Loucy (cell line): ENCODE data around the gene CHMP5.

Experiments used
- H2AFZ ChIP-seq: fragments of 200-600 bp; sonication (generic); 2 replicates; pipeline ENCODE4 v1.6.0; 2016; ENCODE audit warnings: antibody characterized with exemption, mild to moderate bottlenecking, low read length, moderate library complexity
- H3F3A ChIP-seq: fragments of 200-600 bp; 2 replicates; pipeline ENCODE4 v1.6.0; 2016; ENCODE audit warnings: antibody characterized with exemption, low read depth, mild to moderate bottlenecking
- H3K27me3 ChIP-seq: fragments of 200-600 bp; sonication (generic); 2 replicates; pipeline ENCODE4 v1.6.1; 2014; ENCODE audit warnings: low read length, mild to moderate bottlenecking; ENCODE audit not compliant: insufficient read depth, poor library complexity, severe bottlenecking
- H3K36me3 ChIP-seq: fragments of 200-600 bp; sonication (generic); 2 replicates; pipeline ENCODE4 v1.6.1; 2016; ENCODE audit warnings: low read length; ENCODE audit not compliant: insufficient read depth
- H3K4me1 ChIP-seq: fragments of 200-600 bp; sonication (generic); 2 replicates; pipeline ENCODE4 v1.5.1; 2014; ENCODE audit warnings: low read length, mild to moderate bottlenecking; ENCODE audit not compliant: insufficient read depth, poor library complexity, severe bottlenecking
- H3K4me2 ChIP-seq: fragments of 200-600 bp; sonication (generic); 2 replicates; pipeline ENCODE4 v1.6.0; 2014; ENCODE audit warnings: antibody characterized with exemption, low read length, low read depth, mild to moderate bottlenecking; ENCODE audit not compliant: poor library complexity, severe bottlenecking
- H3K4me3 ChIP-seq: fragments of 200-600 bp; sonication (generic); 2 replicates; pipeline ENCODE4 v1.5.1; 2014; ENCODE audit warnings: low read length, mild to moderate bottlenecking, mixed read lengths; ENCODE audit not compliant: poor library complexity, severe bottlenecking
- H3K79me2 ChIP-seq: fragments of 200-600 bp; sonication (generic); 2 replicates; pipeline ENCODE4 v1.6.1; 2014; ENCODE audit warnings: low read length; ENCODE audit not compliant: insufficient read depth
- H3K9ac ChIP-seq: fragments of 200-600 bp; sonication (generic); 2 replicates; pipeline ENCODE4 v1.6.0; 2014; ENCODE audit warnings: mild to moderate bottlenecking, low read depth, low read length, moderate library complexity; ENCODE audit not compliant: poor library complexity, severe bottlenecking
- H3K9me2 ChIP-seq: fragments of 200-600 bp; sonication (generic); replicated peaks from 2 replicates; pipeline ENCODE4 v1.6.1; 2016; ENCODE audit warnings: low read depth, low read length, mixed read lengths
- H3K9me3 ChIP-seq: fragments of 200-600 bp; sonication (generic); 2 replicates; pipeline ENCODE4 v1.6.1; 2014; ENCODE audit warnings: mild to moderate bottlenecking, antibody characterized with exemption, low read length, low read depth; ENCODE audit not compliant: insufficient read depth
- H4K20me1 ChIP-seq: fragments of 200-600 bp; sonication (generic); 2 replicates; pipeline ENCODE4 v1.6.0; 2014; ENCODE audit warnings: antibody characterized with exemption, low read length, mild to moderate bottlenecking; ENCODE audit not compliant: insufficient read depth, poor library complexity, severe bottlenecking
- CTCF ChIP-seq: fragments of 200-600 bp; sonication (generic); conservative IDR thresholded peaks from 2 replicates; pipeline ENCODE4 v1.5.1; 2014; ENCODE audit warnings: mild to moderate bottlenecking, antibody characterized with exemption, low read length
- EZH2phosphoT487 ChIP-seq: fragments of 200-600 bp; IDR thresholded peaks from 2 replicates; pipeline ENCODE4 v1.6.1; 2018; ENCODE audit warnings: antibody characterized with exemption, mild to moderate bottlenecking, moderate library complexity, borderline replicate concordance

The CHMP5 gene

DNA sequence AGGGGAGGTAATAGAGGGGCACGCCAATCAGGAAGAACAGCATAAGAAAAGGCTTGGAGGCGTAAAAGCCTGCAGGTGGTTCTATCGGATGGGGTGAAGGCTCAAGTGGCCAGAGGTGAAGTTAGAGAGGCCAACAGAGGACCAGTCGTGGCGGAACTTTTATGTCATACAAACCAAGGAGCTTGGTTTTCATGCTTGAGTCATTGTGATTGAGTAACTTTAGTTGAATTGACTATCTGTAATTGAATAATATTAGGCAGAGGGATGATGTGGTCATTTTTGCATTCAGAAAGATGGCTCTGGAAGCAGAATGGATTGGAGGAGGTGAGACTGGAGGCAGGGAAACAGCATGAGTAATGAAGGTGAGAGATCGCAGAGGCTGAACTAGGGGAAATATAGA, 32.0 kb upstream of the CHMP5 start:
- Histone ChIP-seq H3K9me3 (no peaks in the 10 kb centered on the region), H2AFZ (no peak overlapping the region), H3K36me3 (no peaks in the 10 kb centered on the region), H3K4me2 (no peak overlapping the region), H3K4me1 (no peaks in the 10 kb centered on the region), H4K20me1 (no peaks in the 10 kb centered on the region), H3F3A (no peaks in the 10 kb centered on the region), H3K79me2 (no peaks in the 10 kb centered on the region), H3K4me3 (no peak overlapping the region), H3K9ac (no peak overlapping the region), H3K27me3 (no peaks in the 10 kb centered on the region), H3K9me2 (no peaks in the 10 kb centered on the region)
- TF ChIP-seq EZH2phosphoT487: no peak
- TF ChIP-seq CTCF: no peak

DNA sequence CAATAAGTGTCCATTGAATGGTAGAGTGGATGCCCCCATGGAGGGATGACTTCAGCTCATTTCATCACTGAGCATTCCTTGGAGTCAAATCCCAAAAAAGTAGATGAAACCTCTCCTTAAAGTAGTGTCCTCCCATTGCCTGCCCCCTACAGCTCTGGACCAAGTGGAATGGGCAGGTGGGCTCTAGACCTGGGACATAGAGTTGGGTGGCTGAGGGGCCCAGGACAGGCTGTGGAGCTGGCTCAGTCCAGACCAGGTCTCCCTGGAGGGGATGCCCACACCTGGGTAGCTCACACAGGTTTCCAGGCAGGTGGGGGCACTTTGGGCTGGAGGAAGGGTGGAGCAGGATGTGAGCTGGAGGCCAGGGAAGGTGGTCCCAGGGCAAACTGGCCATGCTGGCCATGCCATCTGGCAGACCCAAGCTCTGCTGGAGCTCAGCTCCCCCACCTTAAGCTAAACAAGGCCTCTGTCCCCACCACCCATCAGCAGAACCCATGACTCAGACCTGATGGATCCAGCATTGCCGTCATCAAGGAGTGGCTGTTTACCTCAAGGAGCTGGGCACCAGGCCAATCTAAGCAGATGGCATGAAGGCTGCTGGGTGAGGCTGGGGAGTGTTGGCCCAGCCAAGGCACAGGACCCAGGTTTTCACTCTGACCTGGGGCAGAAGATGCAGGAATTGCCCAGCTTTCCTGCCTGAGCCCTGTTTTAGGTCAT, 31.1 kb upstream of the CHMP5 start:
- no peak overlapping the region for H3K4me2 ChIP-seq

GRCh38 chr9:33234511-33235467, 30.1 kb upstream of the CHMP5 start:
- no peak overlapping the region for H3K9ac ChIP-seq
- no peaks in the 10 kb centered on the region for H3K9me2 ChIP-seq
- no peak for TF ChIP-seq EZH2phosphoT487
- TF ChIP-seq CTCF: no peak

More for the DNA sequence above, 31.1 kb upstream of the CHMP5 start:
- peaks cover 1% of the 10 kb centered on the region for H3K4me1 ChIP-seq
- H3K4me3 ChIP-seq: no peak overlapping the region
- no peaks in the 10 kb centered on the region for H3K9me3 ChIP-seq
- TF ChIP-seq CTCF (no peak), EZH2phosphoT487 (no peak)
- H3K79me2 ChIP-seq: no peaks in the 10 kb centered on the region
- no peaks in the 10 kb centered on the region for H3K9me2 ChIP-seq
- H2AFZ ChIP-seq: no peak overlapping the region
- H3K27me3 ChIP-seq: no peaks in the 10 kb centered on the region
- no peaks in the 10 kb centered on the region for H4K20me1 ChIP-seq
- no peak overlapping the region for H3K9ac ChIP-seq
- no peaks in the 10 kb centered on the region for H3F3A ChIP-seq
- H3K36me3 ChIP-seq: no peaks in the 10 kb centered on the region

More at GRCh38 chr9:33234511-33235467, 30.1 kb upstream of the CHMP5 start:
- Histone ChIP-seq H2AFZ (no peak overlapping the region), H3K4me2 (no peak overlapping the region), H3K27me3 (no peaks in the 10 kb centered on the region), H3K4me1 (peaks cover 11% of the 10 kb centered on the region), H3F3A (peaks cover 4% of the 10 kb centered on the region), H3K9me3 (no peaks in the 10 kb centered on the region), H4K20me1 (no peaks in the 10 kb centered on the region), H3K4me3 (no peak overlapping the region), H3K36me3 (no peaks in the 10 kb centered on the region), H3K79me2 (no peaks in the 10 kb centered on the region)
